Keratinocyte (primary cell): ENCODE results near the gene HSD17B1. TPM values are rescaled to one million over a fixed set of nuclear protein-coding genes. Genes with fewer than 3 reads are reported as not detected.

ENCODE experiments used
- DNase-seq: peaks from one replicate; pipeline ENCODE4 v3.0.0-alpha.2; 2011; ENCODE audit warnings: low read depth, missing footprints, low spot score
- FAIRE-seq: peaks from 2 replicates; lab custom pipeline; 2011; peaks lifted over from hg19 to GRCh38; lab: Jason Lieb, UNC
- H2AFZ ChIP-seq: 2 replicates; pipeline ENCODE4 v1.6.0; 2012; ENCODE audit warnings: low read length, control low read depth, inconsistent platforms; ENCODE audit not compliant: control insufficient read depth
- H3K27ac ChIP-seq: 2 replicates; pipeline ENCODE4 v1.5.1; 2011; ENCODE audit warnings: low read length; ENCODE audit not compliant: control insufficient read depth, insufficient read depth
- H3K27me3 ChIP-seq: 3 replicates; pipeline ENCODE4 v1.6.0; 2011; ENCODE audit warnings: low read length; ENCODE audit not compliant: control insufficient read depth, insufficient read depth; ENCODE audit errors: extremely low read depth
- H3K36me3 ChIP-seq, 2 experiments: 2 replicates in 1 of 2; 3 replicates in 1 of 2; pipeline ENCODE4 v1.5.1; 2011; ENCODE audit warnings: low read length in 2 of 2, mild to moderate bottlenecking in 1 of 2; ENCODE audit not compliant: control insufficient read depth in 2 of 2, insufficient read depth in 2 of 2; ENCODE audit errors: extremely low read depth in 1 of 2
- H3K4me1 ChIP-seq: 3 replicates; pipeline ENCODE4 v1.5.1; 2011; ENCODE audit warnings: low read length; ENCODE audit not compliant: control insufficient read depth, insufficient read depth; ENCODE audit errors: extremely low read depth
- H3K4me2 ChIP-seq: 3 replicates; pipeline ENCODE4 v1.6.0; 2011; ENCODE audit warnings: low read depth, low read length; ENCODE audit not compliant: control insufficient read depth, insufficient read depth; ENCODE audit errors: extremely low read depth
- H3K4me3 ChIP-seq, 3 experiments: fragments of 200-600 bp in 1 of 3; sonication (generic) in 1 of 3; 2 replicates in 2 of 3; 3 replicates in 1 of 3; pipeline ENCODE4 v1.5.1; 2011 to 2016; ENCODE audit warnings: low read length in 3 of 3, mild to moderate bottlenecking in 3 of 3, control low read depth in 2 of 3, inconsistent platforms in 1 of 3, low read depth in 1 of 3, mixed read lengths in 1 of 3, mixed run types in 1 of 3, moderate library complexity in 1 of 3; ENCODE audit not compliant: control insufficient read depth in 2 of 3, insufficient read depth in 2 of 3; ENCODE audit errors: extremely low read depth in 1 of 3
- H3K79me2 ChIP-seq: 2 replicates; pipeline ENCODE4 v1.6.0; 2012; ENCODE audit warnings: low read length; ENCODE audit not compliant: control insufficient read depth, insufficient read depth
- H3K9ac ChIP-seq: 3 replicates; pipeline ENCODE4 v1.6.0; 2011; ENCODE audit warnings: low read length; ENCODE audit not compliant: control insufficient read depth, insufficient read depth; ENCODE audit errors: extremely low read depth
- H3K9me1 ChIP-seq: 3 replicates; pipeline ENCODE4 v1.6.0; 2011; ENCODE audit warnings: low read length; ENCODE audit not compliant: control insufficient read depth, insufficient read depth; ENCODE audit errors: extremely low read depth
- H3K9me3 ChIP-seq: 2 replicates; pipeline ENCODE4 v1.5.1; 2012; ENCODE audit warnings: low read depth, low read length; ENCODE audit not compliant: control insufficient read depth
- H4K20me1 ChIP-seq: 3 replicates; pipeline ENCODE4 v1.6.0; 2011; ENCODE audit warnings: low read length; ENCODE audit not compliant: control insufficient read depth, insufficient read depth; ENCODE audit errors: extremely low read depth
- EZH2 ChIP-seq: IDR thresholded peaks from one replicate; pipeline ENCODE4 v1.6.1; 2012; ENCODE audit warnings: inconsistent platforms, mild to moderate bottlenecking, low read length, moderate library complexity
- dilution Hi-C: fragments of 300-500 bp; cut with MboI; formaldehyde crosslinking; loops from one replicate; pipeline ENCODE4 v1.7.0; 2020; ENCODE audit warnings: low sequenced_read_pairs; ENCODE audit not compliant: extremely low pct_ligation_motif_present
- polyA plus RNA-seq, 5 experiments: library from polyadenylated mRNA; depleted of rRNA in 3 of 5; stranded (reverse) in 3 of 5; stranded (forward) in 1 of 5; unstranded in 1 of 5; fragments of >200 nt; gene quantifications; 1 replicate in 1 of 5; 2 replicates in 3 of 5; 3 replicates in 1 of 5; pipeline versions ENCODE4 v1.2.1 to v1.2.3, GENCODE V29; 2011 to 2012; ENCODE audit warnings: missing spikeins in 2 of 5, low read depth in 1 of 5, low replicate concordance in 1 of 5
- TF ChIP-seq, protein P1 (sequence below), 3 experiments: IDR thresholded peaks in 1 of 3; conservative IDR thresholded peaks in 1 of 3; optimal IDR thresholded peaks in 1 of 3; 2 replicates in 2 of 3; 3 replicates in 1 of 3; pipeline versions ENCODE3 to v1.5.1; 2011; ENCODE audit warnings: low read length in 3 of 3, mild to moderate bottlenecking in 3 of 3, moderate library complexity in 2 of 3, control low read depth in 1 of 3, inconsistent platforms in 1 of 3; ENCODE audit not compliant: insufficient read depth in 2 of 3; ENCODE audit errors: extremely low read depth in 1 of 3

The HSD17B1 gene
- polyA plus RNA-seq, 1 donor (not counting 4 experiments of a cell fraction or from before 2014, with no cell fraction given): 5.3 TPM

DNA sequence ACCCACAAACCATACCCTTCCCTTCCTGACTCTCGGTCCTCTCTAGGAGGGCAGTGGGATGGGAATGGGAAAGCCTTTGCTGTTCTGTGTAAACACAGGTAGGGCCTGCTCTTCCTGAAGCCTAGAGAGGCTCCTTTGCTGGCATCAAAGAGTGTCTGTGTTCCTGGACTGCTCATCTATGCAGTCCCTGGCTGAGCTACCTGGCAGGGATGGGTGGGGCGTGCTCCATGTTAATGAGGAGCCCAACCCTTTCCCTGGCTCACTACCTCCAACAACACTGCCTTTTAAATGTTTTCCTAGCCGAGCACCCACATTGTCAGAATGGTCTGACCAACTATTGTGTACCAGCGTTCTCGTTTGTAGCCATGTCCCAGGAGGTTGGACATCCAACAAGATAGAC is 43.3 kb upstream of the HSD17B1 start:
- Histone ChIP-seq H3K9me3 (no peaks in the 10 kb centered on the region), H4K20me1 (no peaks in the 10 kb centered on the region), H3K4me3 (no peak overlapping the region), H3K4me2 (no peak overlapping the region), H3K36me3 (peaks cover 26 to 35% of the 10 kb centered on the region in 2 experiments), H3K4me1 (no peaks in the 10 kb centered on the region), H3K9me1 (no peaks in the 10 kb centered on the region), H3K27me3 (no peaks in the 10 kb centered on the region), H3K79me2 (no peaks in the 10 kb centered on the region), H2AFZ (no peak overlapping the region), H3K27ac (no peak overlapping the region), H3K9ac (no peak overlapping the region)
- TF ChIP-seq EZH2: no peak
- TF ChIP-seq, protein P1, sequence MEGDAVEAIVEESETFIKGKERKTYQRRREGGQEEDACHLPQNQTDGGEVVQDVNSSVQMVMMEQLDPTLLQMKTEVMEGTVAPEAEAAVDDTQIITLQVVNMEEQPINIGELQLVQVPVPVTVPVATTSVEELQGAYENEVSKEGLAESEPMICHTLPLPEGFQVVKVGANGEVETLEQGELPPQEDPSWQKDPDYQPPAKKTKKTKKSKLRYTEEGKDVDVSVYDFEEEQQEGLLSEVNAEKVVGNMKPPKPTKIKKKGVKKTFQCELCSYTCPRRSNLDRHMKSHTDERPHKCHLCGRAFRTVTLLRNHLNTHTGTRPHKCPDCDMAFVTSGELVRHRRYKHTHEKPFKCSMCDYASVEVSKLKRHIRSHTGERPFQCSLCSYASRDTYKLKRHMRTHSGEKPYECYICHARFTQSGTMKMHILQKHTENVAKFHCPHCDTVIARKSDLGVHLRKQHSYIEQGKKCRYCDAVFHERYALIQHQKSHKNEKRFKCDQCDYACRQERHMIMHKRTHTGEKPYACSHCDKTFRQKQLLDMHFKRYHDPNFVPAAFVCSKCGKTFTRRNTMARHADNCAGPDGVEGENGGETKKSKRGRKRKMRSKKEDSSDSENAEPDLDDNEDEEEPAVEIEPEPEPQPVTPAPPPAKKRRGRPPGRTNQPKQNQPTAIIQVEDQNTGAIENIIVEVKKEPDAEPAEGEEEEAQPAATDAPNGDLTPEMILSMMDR (optimal IDR thresholded peaks at IDR 0.05 in 1 of 3, IDR thresholded peaks at IDR 0.05 in 1 of 3, conservative IDR thresholded peaks at IDR 0.05 in 1 of 3; ENCODE audit: extremely low read depth in 1 of 3, insufficient read depth in 2 of 3, low read length in 3 of 3): no peak
- FAIRE-seq: no peak
- dilution Hi-C loops: loop anchor here (25.0 kb wide), 1 partner anchor 197 kb away; no protein-coding TSS in a partner anchor
- no peak for DNase-seq

GRCh38 chr17:42509841-42510240 is 42.9 kb upstream of the HSD17B1 start:
- FAIRE-seq (no peak), DNase-seq (no peak)
- H3K4me2 ChIP-seq: no peak overlapping the region
- H3K27me3 ChIP-seq: no peaks in the 10 kb centered on the region
- no peak overlapping the region for H2AFZ ChIP-seq
- H3K9me1 ChIP-seq: no peaks in the 10 kb centered on the region
- no peaks in the 10 kb centered on the region for H4K20me1 ChIP-seq
- H3K4me3 ChIP-seq: no peak overlapping the region
- H3K27ac ChIP-seq: no peak overlapping the region
- peaks cover 28 to 36% of the 10 kb centered on the region in 2 experiments for H3K36me3 ChIP-seq
- H3K4me1 ChIP-seq: no peaks in the 10 kb centered on the region
- dilution Hi-C loops: loop anchor here (25.0 kb wide), 1 partner anchor 198 kb away; no protein-coding TSS in a partner anchor
- H3K79me2 ChIP-seq: no peaks in the 10 kb centered on the region
- H3K9ac ChIP-seq: no peak overlapping the region
- no peaks in the 10 kb centered on the region for H3K9me3 ChIP-seq
- no peak for TF ChIP-seq EZH2
- TF ChIP-seq, protein P1 (optimal IDR thresholded peaks at IDR 0.05 in 1 of 3, IDR thresholded peaks at IDR 0.05 in 1 of 3, conservative IDR thresholded peaks at IDR 0.05 in 1 of 3; ENCODE audit: extremely low read depth in 1 of 3, insufficient read depth in 2 of 3, low read length in 3 of 3): no peak
